NCI-H2081 treated with DMSO at 0.1 percent for 48 hours (cell line): Measurements from ENCODE around the gene USP34.
"Not testable (repeated sequence)": the region's sequence is repeated elsewhere in the genome, so short reads cannot be mapped to it uniquely, and the experiment has no call there.

Experiments used
- DNase-seq: peaks from one replicate; lab custom pipeline; 2025; lab: John Stamatoyannopoulos, UW

The USP34 gene

DNA sequence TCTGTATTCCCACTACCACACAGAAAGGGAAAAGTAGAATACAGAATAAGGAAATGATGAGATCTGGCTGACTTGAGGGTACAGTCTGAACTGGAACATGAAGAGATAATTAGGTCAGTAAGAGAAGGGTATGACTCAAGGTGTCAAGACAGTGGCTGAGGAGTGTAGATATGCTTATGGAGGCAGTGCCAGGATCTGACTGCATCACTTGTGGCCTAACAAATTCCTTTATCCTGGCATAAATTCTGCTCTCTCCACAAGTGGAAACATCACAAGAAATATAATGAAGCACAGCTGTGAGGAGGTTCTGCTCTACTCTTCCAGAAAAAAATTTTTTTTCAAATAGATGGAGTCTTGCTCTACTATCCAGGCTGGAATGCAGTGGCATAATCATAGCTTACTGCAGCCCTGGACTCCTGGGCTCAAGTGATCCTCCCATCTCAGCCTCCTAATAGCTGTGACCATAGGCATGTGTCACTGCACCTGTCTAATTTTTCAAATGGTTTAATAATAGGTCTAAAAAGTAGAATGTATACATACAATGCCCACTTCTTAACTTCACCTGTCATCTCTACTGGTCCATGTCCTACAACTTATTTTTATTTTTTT lies 223.6 kb downstream of the USP34 start:
- no peak for DNase-seq

DNA sequence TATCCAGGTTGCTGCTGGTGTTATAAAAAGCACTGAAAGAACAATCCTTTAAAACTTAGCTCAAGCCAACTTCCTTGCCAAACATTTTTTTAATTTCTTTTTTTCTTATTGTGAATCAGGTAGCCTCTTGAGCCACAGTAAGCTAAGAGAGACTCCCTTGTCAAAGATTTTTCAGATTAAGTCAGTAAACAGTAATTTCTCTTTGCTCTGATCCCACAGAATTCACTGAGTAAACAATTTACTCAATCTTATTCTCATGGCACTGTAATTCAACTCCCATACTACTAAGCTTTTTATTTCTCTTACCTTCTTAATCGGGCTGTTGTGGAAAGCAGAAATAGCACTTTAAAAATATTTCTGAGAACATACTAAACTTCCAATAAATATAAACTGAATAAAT lies 226.2 kb downstream of the USP34 start:
- DNase-seq: no peak

DNA sequence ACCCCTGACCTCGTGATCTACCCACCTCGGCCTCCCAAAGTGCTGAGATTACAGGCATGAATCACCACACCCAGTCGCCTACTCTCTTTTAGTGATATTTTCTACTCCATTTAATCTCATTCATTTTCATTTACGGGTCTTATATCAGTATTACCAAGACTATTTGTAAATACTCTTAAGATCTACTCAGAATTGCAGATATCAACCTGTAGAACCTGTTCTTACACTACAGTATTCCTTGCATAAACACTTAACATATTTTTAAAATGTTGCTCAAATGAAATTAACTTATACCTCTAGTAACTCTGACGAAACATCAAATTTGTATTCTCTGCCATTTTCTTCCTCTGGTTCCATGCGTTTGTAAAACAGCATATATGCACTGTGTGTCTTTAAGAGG lies 229.6 kb downstream of the USP34 start:
- DNase-seq: no peak

DNA sequence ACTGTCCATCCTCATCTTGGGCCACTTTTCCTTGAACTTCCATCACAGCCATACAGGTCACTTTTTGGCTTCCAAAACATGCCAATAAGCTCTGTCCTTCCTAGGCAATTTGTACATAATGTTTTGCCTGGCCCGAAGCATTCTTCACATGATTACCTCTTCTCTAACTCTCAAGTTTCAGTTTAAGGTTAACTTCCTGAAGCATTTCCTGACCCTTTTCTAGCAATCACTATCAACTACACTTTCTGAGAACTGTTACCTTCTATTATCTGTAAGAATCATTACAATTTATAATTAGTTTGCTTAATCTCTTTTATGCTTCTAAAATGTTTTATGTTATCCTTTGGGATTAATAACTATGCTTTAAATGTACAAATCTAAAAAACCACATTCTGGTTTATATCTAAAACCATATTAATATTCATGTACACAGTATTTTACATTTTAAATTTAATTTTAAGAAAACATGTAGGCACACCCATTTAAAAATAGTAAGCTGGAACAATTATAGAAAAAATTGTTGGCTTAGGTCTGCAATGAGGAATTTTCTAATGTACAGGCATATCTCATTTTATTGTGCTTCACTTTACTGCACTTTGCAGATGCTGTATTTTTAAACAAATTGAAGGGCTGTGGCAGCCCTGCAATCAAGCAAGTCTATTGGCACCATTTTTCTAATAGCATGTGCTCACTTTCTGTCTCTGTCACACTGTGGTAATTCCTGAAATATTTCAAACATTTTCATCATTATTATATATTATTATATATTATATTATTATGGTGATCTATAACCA lies 232.5 kb downstream of the USP34 start:
- DNase-seq: no peak

DNA sequence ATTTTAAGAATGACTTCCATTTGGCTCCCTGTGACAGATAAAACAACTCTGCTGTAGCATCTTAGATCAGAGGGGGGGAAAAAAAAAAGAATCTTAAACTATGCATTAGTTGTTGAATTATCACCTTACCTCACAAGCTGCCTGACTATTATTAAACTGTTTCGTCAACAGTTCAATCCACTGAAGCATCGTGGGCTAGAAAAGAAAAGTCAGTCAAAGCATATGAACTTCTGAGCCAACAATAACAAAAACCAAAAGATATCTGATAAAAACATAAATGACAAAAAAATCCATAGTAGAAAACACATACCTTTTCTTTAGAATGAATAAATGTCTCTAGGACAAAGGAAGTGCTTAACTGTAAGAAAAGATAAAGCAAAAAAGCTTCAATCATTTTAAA lies 235.2 kb downstream of the USP34 start:
- no peak for DNase-seq

DNA sequence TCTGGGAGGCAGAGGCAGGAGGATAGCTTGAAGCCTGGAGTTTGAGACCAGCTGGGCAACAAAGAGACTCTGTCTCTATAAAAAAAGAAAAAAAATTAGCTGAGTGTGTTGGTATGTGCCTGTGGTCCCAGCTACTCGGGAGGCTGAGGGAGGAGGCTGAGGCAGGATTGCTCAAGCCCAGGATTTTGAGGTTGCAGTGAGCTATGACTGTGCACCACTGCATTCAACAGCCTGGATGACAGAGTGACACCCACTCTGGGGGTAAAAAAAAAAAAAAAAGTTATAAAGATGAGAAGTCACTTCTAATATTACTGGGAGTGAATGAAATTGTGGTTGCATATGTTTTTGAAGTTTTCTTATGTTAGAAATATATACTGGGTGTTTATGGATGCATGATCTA lies 237.3 kb downstream of the USP34 start:
- DNase-seq: no peak

DNA sequence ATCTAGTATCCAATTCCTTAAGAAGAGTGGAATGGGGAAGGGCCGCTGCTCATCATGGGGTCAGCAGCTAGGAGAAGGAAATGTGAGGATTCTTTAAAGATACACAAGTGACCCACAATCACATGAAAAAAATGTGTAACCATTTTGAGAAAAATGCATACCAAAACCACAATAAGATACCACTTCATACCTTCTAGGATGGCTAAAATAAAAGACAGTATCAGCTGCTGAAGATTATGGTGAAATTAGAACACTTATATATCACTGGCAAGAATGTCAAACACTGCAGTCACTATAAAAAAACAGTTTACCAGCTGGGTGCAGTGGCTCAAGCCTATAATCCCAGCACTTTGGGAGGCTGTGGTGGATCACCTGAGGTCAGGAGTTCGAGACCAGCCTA lies 241.0 kb downstream of the USP34 start:
- DNase-seq: no peak

DNA sequence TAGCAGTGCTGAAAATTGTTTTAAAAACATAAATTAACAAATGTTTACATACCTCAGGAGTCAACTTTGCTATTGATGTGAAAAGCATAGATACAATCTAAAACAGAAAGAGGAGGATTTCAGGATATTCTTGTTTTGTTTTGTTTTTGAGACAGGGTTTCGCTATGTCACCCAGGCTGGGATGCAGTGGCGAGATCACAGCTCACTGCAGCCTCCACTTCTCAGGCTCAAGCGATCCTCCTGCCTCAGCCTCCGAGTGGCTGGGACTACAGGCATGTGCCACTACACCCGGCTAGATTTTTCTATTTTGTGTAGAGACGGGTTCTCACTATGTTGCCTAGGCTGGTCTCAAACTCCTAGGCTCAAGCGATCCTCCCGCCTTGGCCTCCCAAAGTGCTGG lies 248.3 kb downstream of the USP34 start:
- DNase-seq: no peak

DNA sequence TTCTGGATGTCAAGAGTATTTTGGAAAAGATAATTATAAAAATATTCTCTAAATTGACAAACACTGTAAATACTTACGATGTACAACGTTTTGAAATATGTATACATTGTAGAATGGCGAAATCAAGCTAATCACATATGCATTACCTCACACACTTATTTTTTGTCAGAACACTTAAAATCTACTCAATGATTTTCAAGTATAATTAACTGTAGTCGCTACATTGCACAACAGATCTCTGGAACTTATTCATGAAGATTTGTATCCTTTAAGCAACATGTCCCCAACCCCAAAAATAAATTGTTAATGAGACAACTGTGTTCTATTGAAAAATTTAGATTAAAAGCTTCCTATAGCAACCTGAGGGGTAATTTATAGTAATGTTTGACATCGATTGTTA lies 249.1 kb downstream of the USP34 start:
- DNase-seq: no peak

DNA sequence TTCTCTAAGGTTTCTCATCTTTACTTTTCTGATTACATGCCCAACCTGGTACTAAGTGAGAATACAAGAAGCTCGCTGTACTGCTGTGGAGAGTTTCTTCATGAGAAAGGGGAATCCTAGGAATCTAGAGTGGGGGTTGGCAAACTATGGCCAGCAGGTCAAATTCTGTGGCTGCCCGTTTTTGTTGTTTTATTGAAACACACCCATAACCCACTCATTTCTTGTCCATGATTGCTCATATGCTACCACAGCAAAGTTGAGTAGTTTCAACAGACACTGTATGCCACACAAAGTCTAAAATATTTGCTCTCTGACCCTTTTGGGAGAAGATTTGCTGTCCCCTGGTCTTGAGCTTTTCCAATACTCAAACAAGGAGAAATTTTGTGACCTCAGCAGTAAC lies 250.1 kb downstream of the USP34 start:
- no peak for DNase-seq

DNA sequence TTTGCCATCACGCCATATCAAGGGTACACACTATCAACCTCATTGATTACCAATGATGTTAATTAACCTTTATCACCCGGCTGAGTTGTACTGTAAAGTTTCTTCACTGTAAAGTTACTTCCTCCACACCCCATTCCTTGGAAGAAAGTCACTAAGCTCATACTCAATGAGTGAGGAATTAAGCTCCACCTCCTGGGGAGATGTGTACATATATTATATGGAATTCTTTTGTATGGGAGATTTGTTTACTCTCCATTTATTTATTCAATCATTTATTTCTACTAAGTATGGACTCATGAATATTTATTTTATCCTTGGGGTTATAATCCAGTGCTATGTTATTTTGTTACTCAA lies 252.1 kb downstream of the USP34 start:
- DNase-seq: no peak

DNA sequence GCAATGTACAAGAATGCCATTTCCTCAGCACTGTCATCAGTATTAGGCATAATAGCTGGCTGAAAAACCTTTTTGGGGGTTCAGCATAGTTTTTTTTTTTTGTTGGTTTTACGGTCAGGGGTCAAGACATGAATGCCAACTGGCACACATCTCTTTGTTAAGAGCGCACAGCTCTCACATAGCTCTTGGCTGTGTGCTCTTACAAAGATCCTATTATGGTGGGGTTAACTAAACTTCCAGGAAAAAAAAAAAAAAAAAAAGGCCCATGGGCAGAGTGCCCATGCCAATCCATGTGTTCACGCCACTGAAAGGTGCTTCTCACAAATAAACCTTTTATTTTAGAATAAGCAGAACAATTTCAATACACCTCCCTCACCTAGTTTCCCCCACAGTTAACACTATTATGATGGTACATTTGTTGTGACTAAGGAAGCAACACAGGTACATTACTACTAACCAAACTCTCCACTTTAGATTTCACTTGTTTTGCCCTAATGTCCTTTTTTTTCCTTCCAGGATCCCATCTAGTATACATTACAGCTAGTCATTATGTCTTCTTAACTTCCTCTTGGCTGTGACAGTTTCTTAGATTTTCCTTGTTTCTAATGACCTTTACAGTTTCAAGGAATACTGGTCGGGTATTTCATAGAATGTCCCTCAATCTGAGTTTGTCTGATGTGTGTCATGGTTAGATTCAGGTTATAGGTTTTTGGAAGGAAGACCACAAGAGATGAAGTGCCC lies 252.6 kb downstream of the USP34 start:
- DNase-seq: no peak

DNA sequence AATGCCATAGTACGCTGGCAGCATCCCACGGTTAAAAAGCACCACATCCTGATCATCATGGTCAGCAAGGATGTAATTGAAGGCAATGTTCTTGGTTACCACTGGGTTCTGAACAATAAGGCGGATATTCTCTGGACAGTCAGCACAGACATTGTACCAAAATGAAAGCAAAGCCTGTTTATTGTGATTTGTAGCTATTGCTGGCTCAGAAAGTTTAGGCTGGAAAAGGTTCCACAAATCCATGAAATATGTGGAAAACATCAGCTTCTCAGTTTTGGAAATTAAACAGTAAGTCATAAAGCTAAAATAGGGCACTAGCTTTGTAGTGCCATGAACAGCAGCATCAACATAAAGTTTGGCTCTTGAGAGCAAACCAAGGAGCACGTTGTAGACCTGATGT lies 256.7 kb downstream of the USP34 start:
- no peak for DNase-seq

DNA sequence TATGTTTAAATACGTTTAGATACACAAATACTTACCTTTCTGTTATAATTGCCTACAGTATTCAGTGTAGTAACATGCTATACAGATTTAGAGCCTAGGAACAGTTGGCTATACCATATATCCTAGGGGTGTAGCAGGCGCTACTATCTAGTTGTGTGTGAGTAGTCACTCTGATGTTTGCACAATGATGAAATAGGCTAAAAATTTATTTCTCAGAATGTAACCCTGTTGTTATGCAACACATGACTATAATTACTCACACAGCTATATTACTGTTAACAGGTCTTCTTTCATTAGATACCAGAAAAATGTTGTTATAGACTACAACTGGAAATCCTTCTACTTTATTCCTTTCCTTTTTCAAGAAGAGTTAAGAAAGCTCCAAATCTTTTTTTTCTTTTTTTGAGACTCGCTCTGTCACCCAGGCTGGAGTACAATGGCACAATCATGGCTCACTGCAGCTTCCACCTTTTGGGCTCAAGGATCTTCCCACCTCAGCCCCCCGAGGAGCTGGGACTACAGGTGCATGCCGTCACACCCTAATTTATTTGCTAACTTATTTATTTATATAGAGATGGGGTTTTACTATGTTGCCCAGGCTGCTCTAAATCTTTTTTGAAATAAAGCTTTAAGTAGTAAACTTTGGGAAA lies 260.4 kb downstream of the USP34 start:
- no peak for DNase-seq

DNA sequence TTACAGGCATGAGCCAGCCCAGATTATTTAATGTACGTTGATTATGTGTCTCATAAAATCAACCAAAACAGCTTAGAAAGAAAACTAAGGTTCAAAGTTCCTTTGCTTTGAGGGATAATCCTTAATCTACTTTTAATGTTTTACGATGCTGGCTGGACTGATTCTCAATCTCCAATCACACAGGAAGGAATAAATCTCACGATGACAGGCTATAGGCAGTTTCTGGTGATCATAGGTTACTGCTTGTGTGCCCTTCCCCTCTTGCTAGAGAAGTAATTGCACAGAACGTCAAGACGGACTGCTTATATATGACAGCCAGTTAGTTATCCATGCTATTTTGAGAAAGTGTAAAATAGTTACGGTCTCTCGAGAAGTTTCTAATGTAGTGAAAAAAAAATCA lies 265.8 kb downstream of the USP34 start:
- no peak for DNase-seq

DNA sequence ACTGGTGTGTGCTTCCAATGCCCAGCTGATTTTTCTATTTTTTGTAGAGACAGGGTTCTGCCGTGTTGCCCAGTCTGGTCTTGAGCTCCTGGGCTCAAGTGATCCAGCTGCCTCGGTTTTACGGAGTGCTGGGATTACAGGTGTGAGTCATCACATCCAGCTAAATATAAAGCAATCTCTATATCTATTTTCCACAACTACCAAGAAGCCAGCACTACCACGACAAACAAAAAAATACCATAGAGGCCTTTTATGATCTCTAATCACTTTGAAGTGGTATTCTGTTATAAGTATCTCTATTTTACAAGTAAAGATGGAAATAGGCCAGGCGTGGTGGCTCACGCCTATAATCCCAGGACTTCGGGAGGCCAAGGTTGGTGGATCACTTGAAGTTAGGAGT lies 274.2 kb downstream of the USP34 start:
- DNase-seq: no peak

DNA sequence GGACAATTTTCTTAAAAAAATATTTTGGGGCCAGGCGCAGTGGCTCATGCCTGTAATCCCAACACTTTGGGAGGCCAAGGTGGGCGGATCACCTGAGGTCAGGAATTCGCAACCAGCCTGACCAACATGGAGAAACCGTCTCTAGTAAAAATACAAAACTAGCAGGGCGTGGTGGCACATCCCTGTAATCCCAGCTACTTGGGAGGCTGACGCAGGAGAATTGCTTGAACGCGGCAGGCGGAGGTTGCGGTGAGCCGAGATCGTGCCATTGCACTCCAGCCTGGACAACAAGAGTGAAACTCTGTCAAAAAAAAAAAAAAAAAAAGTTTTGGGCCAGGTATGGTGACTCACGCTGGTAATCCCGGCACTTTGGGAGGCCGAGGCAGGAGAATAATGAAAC lies 276.2 kb downstream of the USP34 start:
- not testable (repeated sequence) for DNase-seq

DNA sequence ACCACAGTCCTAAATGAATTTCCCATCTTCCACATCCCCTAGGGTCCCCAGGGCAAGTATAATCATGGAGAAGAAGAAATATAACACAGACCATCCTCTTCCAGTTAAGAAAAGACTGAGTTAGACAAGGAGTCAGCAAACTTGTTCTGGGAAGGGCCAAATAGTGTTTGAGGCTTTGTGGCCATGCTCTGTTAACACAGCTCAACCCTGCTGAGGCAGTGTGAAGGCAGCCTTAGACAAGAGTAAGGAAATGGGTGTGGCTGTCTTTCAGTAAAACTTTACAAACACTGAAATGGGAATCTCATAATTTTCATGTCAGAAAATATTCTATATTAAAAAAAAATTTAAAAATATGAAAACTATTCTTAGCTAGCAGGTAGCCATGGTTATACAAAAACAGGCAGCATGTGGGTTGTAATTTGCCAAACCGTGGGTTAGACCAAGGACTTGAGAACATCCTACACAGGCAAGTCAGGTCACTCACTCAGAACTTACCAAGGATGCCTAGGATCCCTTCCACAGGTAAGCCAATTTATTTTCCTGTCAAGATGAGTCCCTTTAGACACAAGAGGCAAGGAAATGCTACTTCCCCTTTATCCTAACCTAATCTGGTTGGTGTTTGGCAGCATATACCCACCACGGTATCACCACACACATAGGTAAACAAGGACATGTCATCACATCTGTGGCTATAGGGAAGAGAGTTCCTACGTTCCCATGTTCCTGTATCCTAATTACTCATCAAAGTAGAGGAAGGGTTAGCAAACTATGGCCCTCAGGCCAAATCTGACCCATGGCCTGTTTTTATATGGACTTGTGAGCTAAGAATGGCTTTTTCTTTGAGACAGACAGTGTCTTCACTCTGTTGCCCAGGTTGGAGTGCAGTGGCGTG lies 277.0 kb downstream of the USP34 start:
- DNase-seq: no peak

DNA sequence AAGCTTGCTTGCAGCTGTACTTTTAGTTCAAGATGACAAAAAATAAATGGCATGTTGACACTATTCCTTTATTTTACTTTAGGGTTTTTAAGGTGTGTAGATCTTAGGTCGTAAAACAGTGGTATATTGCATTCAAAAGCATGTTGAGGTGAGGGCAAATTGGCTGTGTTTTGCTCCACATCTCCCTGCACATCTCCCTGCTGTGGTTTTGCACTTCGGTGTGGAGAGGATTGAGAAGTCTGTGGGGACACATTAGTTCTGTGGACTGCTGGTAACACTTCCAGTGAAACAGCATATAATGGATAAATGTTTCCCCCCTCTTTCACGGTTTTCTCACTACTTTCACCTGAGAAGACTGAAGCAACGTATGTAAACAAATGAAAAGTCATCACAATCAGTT lies 283.8 kb downstream of the USP34 start:
- DNase-seq: no peak

DNA sequence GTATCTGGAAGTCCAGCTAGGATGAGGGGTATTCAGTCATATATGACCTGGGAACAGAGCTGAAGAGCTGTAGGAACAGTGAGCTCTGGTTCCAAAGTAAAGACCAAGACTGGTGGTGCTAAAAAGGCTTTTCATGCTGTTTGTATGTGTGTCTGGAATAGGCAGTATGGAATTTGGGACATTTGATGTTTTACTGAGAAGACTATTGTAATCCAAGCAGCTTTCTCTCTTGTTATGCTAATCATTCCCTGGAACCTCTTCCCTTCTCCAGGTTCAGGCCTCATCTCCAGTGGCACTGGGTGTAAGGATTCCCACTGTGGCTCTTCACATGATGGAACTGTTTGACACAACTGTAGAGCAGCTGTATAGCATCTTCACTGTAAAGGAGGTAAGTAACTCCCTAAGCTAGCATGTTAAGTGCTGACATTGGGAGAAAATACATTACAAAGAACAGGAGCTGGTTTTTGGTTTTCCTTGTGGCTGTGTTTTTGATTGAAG lies 285.6 kb downstream of the USP34 start:
- DNase-seq: no peak

DNA sequence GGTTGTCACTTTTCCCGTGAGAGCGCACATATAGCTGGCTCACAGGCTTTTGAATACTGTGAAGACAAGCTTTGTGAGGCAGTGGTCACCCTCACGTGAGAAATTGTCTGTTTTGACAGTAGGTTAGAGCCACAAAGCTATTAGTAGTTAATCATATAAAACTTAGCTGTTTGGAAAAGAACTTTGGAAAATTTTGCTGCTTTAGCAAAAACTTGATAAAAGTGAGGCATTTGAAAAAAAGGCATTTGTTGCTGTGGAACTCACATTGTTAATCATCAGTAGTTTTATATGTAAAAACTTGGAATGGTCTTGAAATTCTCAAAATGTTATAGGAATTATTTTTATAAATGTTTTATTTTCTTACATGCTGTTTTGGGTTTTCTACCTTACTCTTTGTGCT lies 286.6 kb downstream of the USP34 start:
- DNase-seq: no peak

DNA sequence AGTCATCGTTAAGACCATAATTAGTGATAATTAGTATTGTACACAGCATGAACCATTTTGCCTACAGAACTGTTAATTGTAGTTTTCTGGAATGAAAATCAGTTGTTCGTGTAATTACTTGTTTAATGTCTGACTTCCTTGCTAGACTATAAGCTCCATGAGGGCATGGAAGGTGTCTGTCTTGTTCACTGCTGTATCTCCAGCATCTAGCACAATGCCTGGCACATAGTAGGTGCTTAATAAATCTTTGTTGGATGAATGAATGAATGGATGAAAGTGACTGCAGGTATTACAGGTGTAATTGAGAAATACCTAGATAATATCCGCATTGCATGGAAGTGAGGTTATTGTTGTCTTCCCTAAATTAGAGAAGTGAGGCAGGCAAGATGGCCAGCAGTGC lies 287.1 kb downstream of the USP34 start:
- DNase-seq: no peak
